Neural progenitor cell (in vitro differentiated cells): ENCODE results near the gene TMEM59.

Experiments
- EZH2 ChIP-seq: fragments of 200-600 bp; sonication (generic); IDR thresholded peaks from 2 replicates; pipeline ENCODE4 v1.6.1; 2017; ENCODE audit warnings: antibody characterized with exemption, mild to moderate bottlenecking, moderate library complexity
- TF ChIP-seq, protein P1 (sequence below): fragments of 200-600 bp; sonication (generic); IDR thresholded peaks from 2 replicates; pipeline ENCODE4 v1.5.1; 2017; ENCODE audit warnings: antibody characterized with exemption, mild to moderate bottlenecking

DNA sequence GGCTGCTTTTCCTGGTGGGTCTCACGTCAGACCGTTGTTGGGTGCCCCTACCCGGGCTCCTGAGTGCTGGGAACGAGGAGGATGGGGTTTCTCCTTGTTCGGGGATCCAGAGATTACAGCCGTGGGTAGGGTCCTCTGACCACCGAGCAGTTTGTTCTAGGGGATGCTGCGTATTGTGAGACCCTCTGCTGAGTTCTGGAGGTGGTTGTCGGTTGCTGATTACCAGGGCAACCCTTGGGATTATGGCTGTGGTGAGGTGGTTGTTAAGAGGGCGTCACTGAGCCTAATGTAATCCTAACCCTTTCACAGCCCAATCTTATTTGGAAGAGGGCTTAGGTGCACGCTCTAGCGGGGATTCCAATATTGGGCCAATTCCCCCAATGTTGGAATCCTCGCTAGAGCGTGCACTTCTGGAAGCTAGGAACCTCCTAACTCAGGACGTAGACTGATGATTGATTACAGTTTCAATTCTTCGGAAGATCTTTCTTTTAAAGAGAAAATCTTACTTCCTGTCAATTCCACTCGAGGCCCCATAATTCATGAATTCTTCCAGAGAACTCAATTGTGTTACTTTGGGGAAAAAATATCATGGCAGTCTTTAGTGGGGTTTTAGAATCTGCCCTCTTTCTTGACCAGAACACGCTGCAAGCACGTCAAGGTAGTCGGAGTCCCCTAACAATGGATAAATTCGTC lies 887 bp upstream of the TMEM59 start:
- TF ChIP-seq EZH2: no peak
- TF ChIP-seq, protein P1, sequence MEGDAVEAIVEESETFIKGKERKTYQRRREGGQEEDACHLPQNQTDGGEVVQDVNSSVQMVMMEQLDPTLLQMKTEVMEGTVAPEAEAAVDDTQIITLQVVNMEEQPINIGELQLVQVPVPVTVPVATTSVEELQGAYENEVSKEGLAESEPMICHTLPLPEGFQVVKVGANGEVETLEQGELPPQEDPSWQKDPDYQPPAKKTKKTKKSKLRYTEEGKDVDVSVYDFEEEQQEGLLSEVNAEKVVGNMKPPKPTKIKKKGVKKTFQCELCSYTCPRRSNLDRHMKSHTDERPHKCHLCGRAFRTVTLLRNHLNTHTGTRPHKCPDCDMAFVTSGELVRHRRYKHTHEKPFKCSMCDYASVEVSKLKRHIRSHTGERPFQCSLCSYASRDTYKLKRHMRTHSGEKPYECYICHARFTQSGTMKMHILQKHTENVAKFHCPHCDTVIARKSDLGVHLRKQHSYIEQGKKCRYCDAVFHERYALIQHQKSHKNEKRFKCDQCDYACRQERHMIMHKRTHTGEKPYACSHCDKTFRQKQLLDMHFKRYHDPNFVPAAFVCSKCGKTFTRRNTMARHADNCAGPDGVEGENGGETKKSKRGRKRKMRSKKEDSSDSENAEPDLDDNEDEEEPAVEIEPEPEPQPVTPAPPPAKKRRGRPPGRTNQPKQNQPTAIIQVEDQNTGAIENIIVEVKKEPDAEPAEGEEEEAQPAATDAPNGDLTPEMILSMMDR: no peak
